Measurements from ENCODE around the gene DOHH.
"Not testable (repeated sequence)": the region's sequence is repeated elsewhere in the genome, so short reads cannot be mapped to it uniquely, and the experiment has no call there.

Gene DOHH

DNA sequence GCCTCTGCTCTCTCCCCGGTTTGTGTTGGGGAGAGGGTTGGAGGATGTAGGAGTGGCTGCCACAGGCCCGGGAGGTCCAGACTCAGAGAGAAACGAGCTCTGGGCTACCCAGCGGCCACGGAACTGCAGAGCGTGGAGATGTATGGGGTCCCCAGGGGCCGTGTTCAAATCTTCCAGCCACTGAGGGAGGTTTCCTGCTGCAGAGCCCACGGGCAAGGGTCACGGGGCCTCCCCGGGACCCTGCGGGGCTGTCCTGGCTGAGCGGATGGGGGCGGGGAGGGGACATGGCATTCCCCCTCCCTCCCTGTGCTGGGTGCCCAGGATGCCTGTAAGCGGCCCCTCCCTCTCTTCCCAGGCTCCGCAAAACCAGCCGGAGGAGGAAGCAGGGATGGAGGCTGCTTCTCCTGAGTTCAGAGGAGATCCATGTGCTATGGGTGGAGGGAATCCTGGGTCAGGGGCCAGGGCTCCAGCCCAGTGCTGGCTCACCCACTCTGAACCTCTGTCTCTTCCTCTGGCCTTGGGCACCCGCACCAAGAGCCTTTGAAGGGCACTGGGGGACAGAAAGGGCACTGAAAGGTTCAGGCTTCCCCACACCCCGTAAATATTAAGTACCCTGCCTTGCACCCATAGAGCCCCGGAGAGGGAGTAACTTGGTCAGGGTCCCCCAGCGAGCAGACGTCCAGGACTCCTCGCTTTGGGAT, 42.8 kb downstream of the DOHH start:
- DNase-seq (ENCODE audit: low read depth): no peak

GRCh38 chr19:3456925-3457527, 43.4 kb downstream of the DOHH start:
- no peak for DNase-seq (ENCODE audit: low read depth)

DNA sequence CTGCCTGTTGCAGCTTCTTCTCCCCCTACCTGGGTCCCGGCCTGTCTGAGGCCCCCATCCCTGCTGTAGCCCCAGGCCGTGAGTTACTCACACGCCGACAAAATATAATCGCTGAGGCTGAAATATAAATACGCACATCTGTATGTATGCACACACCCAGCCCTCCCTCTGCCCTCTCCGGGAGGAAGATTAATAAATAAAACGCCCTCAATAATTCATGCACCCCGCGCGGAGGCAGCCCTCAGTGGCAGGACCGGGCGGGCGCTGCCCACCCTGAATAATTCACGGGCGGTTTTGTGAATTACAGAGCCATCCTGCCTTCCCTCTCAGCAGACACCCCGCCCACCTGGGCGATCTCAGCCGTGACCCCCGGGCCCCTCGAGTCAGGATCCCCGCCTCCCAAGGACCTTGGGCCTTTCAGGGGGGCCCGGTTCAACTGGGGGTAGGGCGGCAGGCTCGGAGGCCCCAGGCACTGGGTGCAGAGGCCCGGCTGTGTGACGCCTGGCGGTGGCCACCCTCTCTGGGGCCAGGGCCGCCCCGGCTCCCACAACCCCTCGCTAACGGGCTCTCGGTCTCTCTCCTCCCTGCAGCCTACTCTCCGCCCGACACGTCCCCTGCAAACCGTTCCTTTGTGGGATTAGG, 44.4 kb downstream of the DOHH start:
- DNase-seq (ENCODE audit: low read depth): no peak

DNA sequence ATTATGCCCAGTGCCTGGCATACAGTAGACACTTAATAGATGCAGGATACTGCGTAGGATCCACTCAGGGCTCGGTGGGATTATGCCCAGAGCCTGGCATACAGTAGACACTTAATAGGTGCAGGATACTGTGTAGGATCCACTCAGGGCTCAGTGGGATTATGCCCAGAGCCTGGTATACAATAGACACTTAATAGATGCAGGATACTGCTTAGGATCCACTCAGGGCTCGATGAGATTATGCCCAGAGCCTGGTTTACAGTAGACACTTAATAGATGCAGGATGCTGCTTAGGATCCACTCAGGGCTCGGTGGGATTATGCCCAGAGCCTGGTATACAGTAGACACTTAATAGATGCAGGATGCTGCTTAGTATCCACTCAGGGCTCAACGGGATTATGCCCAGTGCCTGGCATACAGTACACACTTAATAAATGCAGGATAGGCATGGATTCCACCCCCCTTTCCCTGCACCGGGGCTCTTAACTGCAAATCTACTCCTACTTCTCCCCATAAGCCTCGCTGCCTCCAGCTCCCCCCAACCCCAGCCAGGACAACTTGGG, 45.0 kb downstream of the DOHH start:
- no peak for DNase-seq (ENCODE audit: low read depth)

DNA sequence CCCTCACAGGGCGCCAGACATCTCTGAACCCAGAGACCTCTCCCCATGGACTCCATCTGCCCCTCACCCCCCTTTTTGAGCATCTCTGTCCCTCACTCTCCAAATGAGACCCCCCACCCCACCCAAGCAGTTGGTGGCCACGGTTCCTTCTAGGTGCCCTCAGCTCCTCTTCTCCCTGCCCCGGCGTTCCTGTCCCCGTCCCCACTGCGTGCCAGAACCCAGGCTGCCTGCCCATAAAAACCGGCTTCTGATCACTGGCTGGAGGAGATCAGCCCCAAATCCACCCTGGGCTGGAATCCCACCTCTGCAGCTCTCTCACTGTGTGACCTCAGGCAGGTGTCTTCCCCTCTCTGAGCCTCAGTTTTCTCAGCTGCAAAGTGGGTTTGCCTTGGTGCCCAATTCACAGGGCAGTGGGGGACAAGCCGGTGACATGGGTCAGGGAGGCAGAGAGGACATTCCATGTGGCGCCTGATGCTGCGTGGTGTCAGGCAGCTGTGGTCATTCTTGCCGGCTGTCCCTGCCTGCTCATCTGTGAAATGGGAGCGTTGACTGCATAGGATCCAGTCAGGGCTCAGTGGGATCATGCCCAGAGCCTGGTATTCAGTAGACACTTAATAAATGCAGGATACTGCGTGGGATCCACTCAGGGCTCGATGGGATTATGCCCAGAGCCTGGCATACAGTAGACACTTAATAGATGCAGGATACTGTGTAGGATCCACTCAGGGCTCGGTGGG, 45.6 kb downstream of the DOHH start:
- no peak for DNase-seq (ENCODE audit: low read depth)

GRCh38 chr19:3453840-3454239, 46.6 kb downstream of the DOHH start:
- DNase-seq (ENCODE audit: low read depth): no peak

DNA sequence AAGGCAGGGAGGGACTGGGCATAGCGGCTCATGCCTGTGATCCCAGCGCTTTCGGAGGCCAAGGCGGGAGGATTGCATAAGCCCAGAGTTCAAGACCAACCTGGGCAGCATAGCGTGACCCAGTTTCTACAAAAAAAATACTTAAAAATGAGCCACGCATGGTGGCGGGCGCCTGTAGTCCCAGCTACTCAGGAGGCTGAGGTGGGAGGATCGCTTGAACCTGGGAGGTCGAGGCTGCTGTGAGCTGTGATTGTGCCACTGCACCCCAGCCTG, 47.6 kb downstream of the DOHH start:
- DNase-seq (ENCODE audit: low read depth): not testable (repeated sequence)

- no peak for DNase-seq (ENCODE audit: low read depth)
Observed at GRCh38 chr19:3452171-3452941, 48.1 kb downstream of the DOHH start.

- DNase-seq (ENCODE audit: low read depth): no peak
Observed at GRCh38 chr19:3451451-3451866, 49.0 kb downstream of the DOHH start.

- no peak for DNase-seq (ENCODE audit: low read depth)
Observed at GRCh38 chr19:3450796-3451411, 49.6 kb downstream of the DOHH start.

- no peak for DNase-seq (ENCODE audit: low read depth)
Observed at GRCh38 chr19:3448616-3449334, 51.7 kb downstream of the DOHH start.

GRCh38 chr19:3446657-3447056, 53.8 kb downstream of the DOHH start:
- not testable (repeated sequence) for DNase-seq (ENCODE audit: low read depth)

GRCh38 chr19:3444695-3445234, 55.7 kb downstream of the DOHH start:
- no peak for DNase-seq (ENCODE audit: low read depth)

DNA sequence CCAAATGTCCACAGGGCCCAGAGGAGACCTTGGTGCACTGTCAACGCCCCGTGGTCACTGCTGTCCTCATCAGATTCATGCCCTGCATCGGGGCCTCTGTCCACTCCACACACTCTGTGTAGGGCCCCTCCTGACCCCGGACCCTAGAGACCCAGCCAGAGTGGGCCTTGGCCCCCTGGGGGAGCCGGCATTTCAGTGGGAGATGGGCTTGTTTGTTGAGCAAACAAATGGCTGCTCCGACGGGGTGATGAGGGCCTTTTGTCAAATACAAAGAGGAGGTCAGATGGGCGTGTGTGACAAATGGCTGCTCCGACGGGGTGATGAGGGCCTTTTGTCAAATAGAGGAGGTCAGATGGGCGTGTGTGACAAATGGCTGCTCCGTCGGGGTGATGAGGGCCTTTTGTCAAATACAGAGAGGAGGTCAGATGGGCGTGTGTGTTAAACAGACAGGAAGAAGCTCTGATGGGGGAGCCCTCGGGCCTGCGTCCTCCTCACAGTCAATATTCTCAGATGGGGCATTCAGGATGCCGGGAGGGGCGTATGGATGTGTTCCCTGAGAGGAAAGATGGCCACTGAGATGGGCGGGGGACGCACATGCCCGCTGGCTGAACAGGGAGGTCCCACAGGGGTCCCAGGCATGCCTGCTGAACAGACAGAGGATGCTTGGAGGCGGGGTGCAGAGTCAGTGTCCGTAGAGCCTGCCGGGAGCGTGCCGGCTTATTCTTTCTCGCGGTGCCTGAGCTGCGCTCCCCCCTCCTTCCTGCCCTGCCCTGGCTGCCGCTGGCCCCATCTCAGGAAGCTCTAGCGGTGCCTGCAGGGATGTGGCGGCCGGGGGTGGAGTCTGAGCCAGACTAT, 56.4 kb downstream of the DOHH start:
- DNase-seq (ENCODE audit: low read depth): no peak

DNA sequence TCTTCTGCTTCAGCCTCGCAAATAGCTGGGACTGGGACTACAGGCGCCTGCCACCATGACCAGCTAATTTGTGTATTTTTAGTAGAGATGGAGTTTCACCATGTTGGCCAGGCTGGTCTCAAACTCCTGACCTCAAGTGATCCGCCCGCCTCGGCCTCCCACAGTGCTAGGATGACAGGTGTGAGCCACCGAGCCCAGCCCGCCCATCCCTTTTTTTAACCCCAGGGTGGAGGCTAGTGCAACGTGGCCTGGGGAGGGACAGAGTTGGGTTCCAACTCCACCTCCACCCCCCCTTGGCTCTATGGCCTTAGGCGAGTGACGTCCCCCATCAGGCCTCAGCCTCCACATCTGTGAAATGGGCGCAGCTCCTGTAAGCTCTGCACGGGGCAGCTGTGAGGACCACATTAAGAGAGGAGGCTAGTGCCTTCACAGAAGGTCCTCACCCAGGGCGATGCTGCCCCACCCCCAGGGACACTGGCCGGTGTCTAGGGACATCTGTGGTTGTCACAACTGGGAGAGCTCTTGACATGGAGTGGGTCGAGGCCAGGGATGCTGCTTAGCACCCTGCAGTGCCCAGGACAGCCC, 57.9 kb downstream of the DOHH start:
- no peak for DNase-seq (ENCODE audit: low read depth)

DNA sequence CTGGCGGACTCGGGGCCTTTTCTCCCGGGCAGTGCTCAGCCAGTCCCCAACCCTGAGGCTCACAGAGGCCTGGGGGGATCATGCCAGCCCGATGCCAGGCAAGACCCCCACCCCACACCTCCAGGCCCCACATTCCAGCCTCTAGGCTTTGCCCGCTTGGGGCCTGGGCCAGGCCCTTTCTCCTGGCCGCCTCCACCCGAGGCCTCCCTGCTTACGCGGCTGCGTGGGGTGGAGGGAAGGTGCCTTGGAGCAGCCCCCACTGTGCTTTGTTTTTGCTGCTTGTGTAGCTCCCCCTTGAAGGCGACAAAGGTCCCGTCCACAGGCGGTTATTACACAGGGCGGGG, 58.5 kb downstream of the DOHH start:
- no peak for DNase-seq (ENCODE audit: low read depth)

DNA sequence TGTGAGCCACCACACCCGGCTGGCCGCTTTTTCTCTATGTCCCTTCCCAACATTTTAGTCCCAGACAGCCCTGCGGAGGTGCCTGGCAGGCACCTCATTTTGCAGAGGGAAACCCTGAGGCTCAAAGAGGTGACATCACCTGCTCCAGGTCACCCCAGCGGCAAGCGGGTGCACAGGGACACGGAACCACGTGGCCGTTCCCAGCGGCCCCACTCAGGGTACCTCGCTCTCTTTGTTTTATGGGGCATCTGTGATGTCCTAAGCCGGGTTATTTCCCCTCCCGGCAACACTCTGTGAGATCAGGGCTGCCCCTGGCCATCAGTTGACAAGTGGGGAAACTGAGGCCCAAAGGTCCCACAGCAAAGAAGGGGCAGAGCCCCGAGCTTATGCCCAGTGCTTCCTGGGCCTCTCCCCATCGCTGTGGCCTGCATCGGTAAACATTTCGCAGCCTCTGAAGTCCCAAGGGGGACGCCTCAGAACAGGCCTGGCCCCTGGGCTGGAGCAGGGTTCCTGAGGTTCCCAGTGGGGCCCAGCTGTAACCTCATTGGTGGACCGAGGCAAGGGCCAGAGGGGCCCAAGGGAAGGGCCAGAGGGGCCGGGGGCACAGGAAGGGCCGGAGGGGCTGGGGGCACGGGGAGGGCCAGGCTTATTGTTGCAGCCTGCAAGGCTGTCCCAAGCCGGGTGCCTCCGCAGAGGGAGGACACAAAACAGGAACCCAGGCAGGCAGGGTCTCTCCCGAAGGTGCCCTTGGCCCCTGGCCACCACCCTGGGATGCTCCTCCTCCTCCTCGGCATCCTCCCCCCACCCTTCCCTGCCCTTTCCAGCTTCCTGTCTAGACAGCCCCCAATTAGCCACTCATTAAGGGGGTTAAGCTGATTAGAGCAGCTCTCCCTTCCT, 59.1 kb downstream of the DOHH start:
- no peak for DNase-seq (ENCODE audit: low read depth)
